Mesendoderm (in vitro differentiated cells): ENCODE measurements around the gene BIK.
"Not testable (repeated sequence)": the region's sequence is repeated elsewhere in the genome, so short reads cannot be mapped to it uniquely, and the experiment has no call there.

Experiments
- DNase-seq: peaks from one replicate; pipeline ENCODE4 v3.0.0; 2013
- H2AK5ac ChIP-seq: 2 replicates; pipeline ENCODE4 v1.6.1; 2013; ENCODE audit warnings: low read length, inconsistent platforms
- H2BK120ac ChIP-seq: 2 replicates; pipeline ENCODE4 v1.6.1; 2013; ENCODE audit warnings: low read depth, mild to moderate bottlenecking, low read length, moderate library complexity, mixed read lengths
- H2BK15ac ChIP-seq: replicated peaks from 2 replicates; pipeline ENCODE4 v1.6.1; 2013; ENCODE audit warnings: low read depth, mild to moderate bottlenecking, moderate library complexity
- H2BK5ac ChIP-seq: 2 replicates; pipeline ENCODE4 v1.6.1; 2013; ENCODE audit warnings: low read length, inconsistent platforms
- H3K18ac ChIP-seq: 2 replicates; pipeline ENCODE4 v1.6.1; 2013; ENCODE audit warnings: mild to moderate bottlenecking, low read length, mixed read lengths
- H3K23ac ChIP-seq: one replicate; pipeline ENCODE4 v1.6.1; 2013; ENCODE audit warnings: low read length
- H3K27ac ChIP-seq: 2 replicates; pipeline ENCODE4 v1.5.1; 2013; ENCODE audit warnings: low read depth, mild to moderate bottlenecking, inconsistent platforms, low read length, moderate library complexity
- H3K27me3 ChIP-seq: 2 replicates; pipeline ENCODE4 v1.6.1; 2013; ENCODE audit warnings: low read length, control low read depth, mild to moderate bottlenecking, inconsistent platforms; ENCODE audit not compliant: insufficient read depth, poor library complexity
- H3K36me3 ChIP-seq: 2 replicates; pipeline ENCODE4 v1.6.1; 2013; ENCODE audit warnings: low read length, inconsistent platforms; ENCODE audit not compliant: control insufficient read depth, insufficient read depth
- H3K4ac ChIP-seq: one replicate; pipeline ENCODE4 v1.6.1; 2013; ENCODE audit warnings: low read depth, mild to moderate bottlenecking, low read length, moderate library complexity
- H3K4me1 ChIP-seq: 2 replicates; pipeline ENCODE4 v1.6.1; 2013; ENCODE audit warnings: low read depth, low read length, inconsistent platforms; ENCODE audit not compliant: control insufficient read depth
- H3K4me2 ChIP-seq: 2 replicates; pipeline ENCODE4 v1.6.1; 2013; ENCODE audit warnings: low read length
- H3K4me3 ChIP-seq: 2 replicates; pipeline ENCODE4 v1.5.1; 2013; ENCODE audit warnings: mild to moderate bottlenecking, low read length
- H3K56ac ChIP-seq: one replicate; pipeline ENCODE4 v1.6.1; 2013; ENCODE audit warnings: low read length
- H3K79me1 ChIP-seq: 2 replicates; pipeline ENCODE4 v1.6.1; 2013; ENCODE audit warnings: low read length, inconsistent platforms
- H3K79me2 ChIP-seq: 2 replicates; pipeline ENCODE4 v1.6.1; 2013; ENCODE audit warnings: mild to moderate bottlenecking, low read length; ENCODE audit not compliant: control insufficient read depth, insufficient read depth
- H3K9ac ChIP-seq: 2 replicates; pipeline ENCODE4 v1.6.1; 2013; ENCODE audit warnings: low read length, inconsistent platforms
- H4K5ac ChIP-seq: one replicate; pipeline ENCODE4 v1.6.1; 2013; ENCODE audit warnings: low read length
- H4K8ac ChIP-seq: one replicate; pipeline ENCODE4 v1.6.1; 2013; ENCODE audit warnings: low read depth, mild to moderate bottlenecking, control low read depth, low read length, moderate library complexity
- WGBS: extraction: QIAGEN DNeasy Blood & Tissue Kit; methylation state at CpG from one replicate; pipeline ENCODE4 v1.1.7; 2013; ENCODE audit warnings: low lambda C conversion rate, missing lambda C conversion rate; ENCODE audit not compliant: insufficient coverage; ENCODE audit errors: extremely low coverage; 5-methylcytosine and 5-hydroxymethylcytosine counted together

The BIK gene

DNA sequence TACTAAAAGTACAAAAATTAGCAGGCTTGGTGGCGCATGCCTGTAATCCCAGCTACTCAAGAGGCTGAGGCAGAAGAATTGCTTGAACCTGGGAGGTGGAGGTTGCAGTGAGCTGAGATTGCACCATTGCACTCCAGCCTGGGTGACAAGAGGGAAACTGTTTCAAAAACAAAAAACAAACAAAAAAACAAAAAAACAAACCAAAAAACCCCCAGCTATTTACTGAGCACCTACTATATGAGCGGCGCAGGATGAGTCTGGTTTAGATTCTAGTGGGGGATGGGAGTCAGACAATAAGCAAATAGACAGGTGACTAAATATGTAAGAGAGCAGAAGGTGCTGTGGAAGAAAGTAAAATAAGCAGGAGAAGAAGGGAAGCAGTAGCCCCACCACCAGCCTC, 5.6 kb upstream of the BIK start:
- not testable (repeated sequence) for H3K79me2 ChIP-seq, H3K9ac ChIP-seq, H2BK5ac ChIP-seq, H3K27me3 ChIP-seq, H2AK5ac ChIP-seq, H3K4me3 ChIP-seq, H2BK15ac ChIP-seq, H3K27ac ChIP-seq, H3K36me3 ChIP-seq, H3K4ac ChIP-seq, H3K18ac ChIP-seq, H3K79me1 ChIP-seq, H2BK120ac ChIP-seq, H3K56ac ChIP-seq, H3K4me2 ChIP-seq, H4K8ac ChIP-seq, H3K4me1 ChIP-seq, H3K23ac ChIP-seq, H4K5ac ChIP-seq, DNase-seq
- WGBS: no CpG with 5 or more reads among the region's 3 CpGs

DNA sequence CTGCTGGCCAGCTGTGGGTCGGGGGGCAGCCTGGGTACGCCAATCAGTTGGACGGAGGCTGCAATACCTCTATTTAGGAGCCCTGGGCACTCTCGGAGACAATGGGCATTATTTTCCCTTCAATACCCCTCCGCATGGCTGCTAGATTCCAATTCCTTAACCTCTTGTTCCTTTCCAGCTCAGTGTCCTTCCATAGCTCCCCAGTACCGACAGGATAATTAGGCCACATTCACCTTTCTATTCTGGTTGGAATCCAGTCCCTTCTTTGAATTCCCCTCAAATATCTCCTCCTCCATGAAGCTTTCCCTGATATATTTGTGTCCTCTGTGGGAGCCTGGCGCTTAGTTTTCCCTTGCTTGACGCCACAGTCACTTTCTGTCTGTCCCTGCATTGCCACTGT, 4.2 kb upstream of the BIK start:
- Histone ChIP-seq H4K5ac (no peak overlapping the region), H3K4ac (no peak overlapping the region), H3K4me2 (no peak overlapping the region), H2BK120ac (no peak overlapping the region), H3K79me2 (no peaks in the 10 kb centered on the region), H3K23ac (no peak overlapping the region), H3K4me1 (no peaks in the 10 kb centered on the region), H3K27ac (no peak overlapping the region), H2AK5ac (no peak overlapping the region), H2BK5ac (no peak overlapping the region), H3K36me3 (no peaks in the 10 kb centered on the region), H3K79me1 (no peaks in the 10 kb centered on the region), H2BK15ac (no peak overlapping the region), H3K4me3 (no peak overlapping the region), H3K27me3 (peaks cover 16% of the 10 kb centered on the region), H3K9ac (no peak overlapping the region), H3K56ac (no peak overlapping the region), H3K18ac (no peak overlapping the region), H4K8ac (no peak overlapping the region)
- DNase-seq: no peak
- no CpG with 5 or more reads among the region's 8 CpGs for WGBS

DNA sequence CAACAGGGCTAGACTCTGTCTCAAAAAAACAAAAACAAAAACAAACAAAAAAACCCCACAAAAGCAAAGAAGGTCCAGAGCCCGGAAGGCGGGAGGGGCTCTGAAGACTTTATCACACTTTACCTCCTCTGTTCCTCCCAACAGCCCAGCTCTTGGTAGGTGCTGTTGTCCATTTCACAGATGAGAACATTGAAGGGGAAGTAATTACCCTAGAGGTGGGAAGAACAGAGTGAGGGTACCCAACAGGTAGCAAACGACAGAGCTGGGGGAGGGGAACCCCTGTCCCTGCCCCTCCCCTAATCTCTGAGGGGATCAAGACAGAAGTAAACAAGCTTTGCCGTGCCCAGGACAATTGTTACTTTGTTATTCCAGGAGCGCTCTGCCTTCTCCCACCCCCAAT, 1.0 kb upstream of the BIK start:
- Histone ChIP-seq H3K27ac (no peak overlapping the region), H3K9ac (no peak overlapping the region), H2BK120ac (no peak overlapping the region), H3K4me3 (no peak overlapping the region), H3K79me1 (no peaks in the 10 kb centered on the region), H3K56ac (no peak overlapping the region), H4K8ac (no peak overlapping the region), H3K18ac (no peak overlapping the region), H2BK15ac (no peak overlapping the region), H3K4me2 (no peak overlapping the region), H3K4ac (no peak overlapping the region), H3K23ac (no peak overlapping the region), H3K36me3 (no peaks in the 10 kb centered on the region), H3K27me3 (peaks cover 23% of the 10 kb centered on the region), H3K79me2 (no peaks in the 10 kb centered on the region), H2AK5ac (no peak overlapping the region), H3K4me1 (no peaks in the 10 kb centered on the region), H2BK5ac (no peak overlapping the region), H4K5ac (no peak overlapping the region)
- DNase-seq: no peak
- no CpG with 5 or more reads among the region's 5 CpGs for WGBS

DNA sequence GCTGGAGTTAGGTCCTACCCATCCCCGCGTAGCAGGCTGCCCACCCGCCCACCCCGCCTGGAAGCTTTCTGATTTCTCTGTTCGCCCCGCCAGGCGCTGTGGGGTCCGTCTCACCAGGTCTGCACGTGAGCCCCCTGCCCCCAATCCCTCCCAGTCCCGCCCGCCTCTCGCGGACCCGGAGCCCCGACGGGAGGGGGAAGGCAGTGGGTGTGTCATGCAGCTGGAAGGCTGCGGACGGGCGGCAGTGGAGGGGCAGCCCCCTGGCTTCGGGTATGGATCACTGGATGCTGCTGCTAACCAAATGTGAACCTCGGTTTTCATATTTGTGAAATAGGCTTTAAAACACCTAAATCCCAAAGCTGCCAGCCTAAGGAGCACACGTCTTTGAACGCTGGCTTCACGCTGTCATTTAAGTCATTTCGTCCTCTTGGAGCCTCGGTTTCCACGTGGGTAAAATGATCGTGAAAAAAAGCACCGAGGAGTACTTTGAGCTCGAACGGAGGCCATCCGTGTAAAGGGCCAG, 568 bp upstream of the BIK start:
- no peak overlapping the region for H3K56ac ChIP-seq
- H3K27me3 ChIP-seq: peaks cover 23% of the 10 kb centered on the region
- H3K9ac ChIP-seq: no peak overlapping the region
- no peak overlapping the region for H3K27ac ChIP-seq
- no peak overlapping the region for H4K5ac ChIP-seq
- no peaks in the 10 kb centered on the region for H3K79me2 ChIP-seq
- no peak overlapping the region for H2BK5ac ChIP-seq
- H3K23ac ChIP-seq: no peak overlapping the region
- H3K18ac ChIP-seq: no peak overlapping the region
- H3K79me1 ChIP-seq: no peaks in the 10 kb centered on the region
- no peak overlapping the region for H2BK120ac ChIP-seq
- no peak overlapping the region for H4K8ac ChIP-seq
- peak overlapping the region; percentile 74 for H3K4me2 ChIP-seq
- WGBS: no CpG with 5 or more reads among the region's 32 CpGs
- H3K36me3 ChIP-seq: no peaks in the 10 kb centered on the region
- DNase-seq: no peak
- H2AK5ac ChIP-seq: no peak overlapping the region
- no peak overlapping the region for H3K4me3 ChIP-seq
- H3K4me1 ChIP-seq: no peaks in the 10 kb centered on the region
- H3K4ac ChIP-seq: no peak overlapping the region
- no peak overlapping the region for H2BK15ac ChIP-seq

DNA sequence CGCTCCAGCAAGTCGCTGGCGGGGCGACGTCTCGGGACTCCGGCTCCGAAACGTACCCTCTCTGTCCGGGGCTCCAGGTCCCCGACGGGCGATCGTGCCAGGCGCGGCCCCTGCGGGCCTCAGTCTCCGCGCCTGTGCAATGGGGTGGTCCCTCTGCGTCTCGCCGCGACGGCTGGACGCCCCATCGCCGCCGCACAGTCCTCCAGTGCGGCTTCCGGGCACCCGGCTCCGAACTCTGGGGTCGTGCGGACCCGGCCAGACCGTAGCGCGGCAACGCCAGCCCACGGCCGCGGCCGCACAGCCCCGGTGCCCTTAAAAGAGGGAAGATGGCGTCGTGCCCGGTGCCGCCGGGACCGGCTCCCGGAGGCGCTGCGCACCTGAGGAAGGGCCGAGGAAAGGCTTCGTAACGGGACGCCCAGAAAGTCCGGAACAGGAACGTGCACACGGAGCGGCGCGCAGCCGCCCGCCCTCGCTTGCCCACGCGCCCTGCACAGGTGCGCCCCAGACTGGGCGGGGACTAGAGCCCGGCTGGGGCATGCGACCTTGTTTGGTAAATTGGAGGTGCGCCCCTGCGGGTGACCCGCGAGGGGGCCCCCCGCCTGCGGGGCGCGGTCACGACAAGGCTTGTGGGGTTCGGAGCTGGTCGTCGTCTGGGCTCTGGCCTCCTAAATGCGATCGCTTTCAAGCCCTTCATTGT, 525 bp downstream of the BIK start:
- peaks cover 23% of the 10 kb centered on the region for H3K27me3 ChIP-seq
- H2BK5ac ChIP-seq: no peak overlapping the region

More for the DNA sequence above, 525 bp downstream of the BIK start:
- Histone ChIP-seq H3K9ac (no peak overlapping the region), H3K18ac (no peak overlapping the region), H3K79me1 (no peaks in the 10 kb centered on the region), H4K8ac (no peak overlapping the region), H2AK5ac (no peak overlapping the region), H4K5ac (no peak overlapping the region), H2BK120ac (no peak overlapping the region), H3K27ac (no peak overlapping the region), H3K4me1 (no peaks in the 10 kb centered on the region), H3K4ac (no peak overlapping the region), H3K79me2 (no peaks in the 10 kb centered on the region), H3K36me3 (no peaks in the 10 kb centered on the region), H3K4me3 (no peak overlapping the region), H2BK15ac (no peak overlapping the region), H3K4me2 (peak overlapping the region; percentile 64), H3K56ac (peak overlapping the region; percentile 42), H3K23ac (no peak overlapping the region)
- WGBS: no CpG with 5 or more reads among the region's 86 CpGs
- no peak for DNase-seq
